22Rv1 (cell line): ENCODE measurements around the gene GJB4.

Experiments used
- CTCF ChIP-seq: fragments of 450-650 bp; IDR thresholded peaks from 2 replicates; pipeline ENCODE4 v1.5.1; 2017; ENCODE audit warnings: mild to moderate bottlenecking
- ZFX ChIP-seq: fragments of 450-650 bp; IDR thresholded peaks from 2 replicates; pipeline ENCODE4 v1.6.1; 2017; ENCODE audit warnings: antibody characterized with exemption, borderline replicate concordance

- no peak for TF ChIP-seq CTCF
- TF ChIP-seq ZFX = no peak
Observed at GRCh38 chr1:34803770-34804169, 44.2 kb downstream of the GJB4 start.
